GM12872 (cell line): ENCODE measurements around the gene GPC6.

Experiments
- CTCF ChIP-seq: IDR thresholded peaks from 3 replicates; pipeline ENCODE4 v1.5.1; 2011; ENCODE audit warnings: low read depth, mild to moderate bottlenecking, low read length, moderate library complexity; ENCODE audit not compliant: insufficient read depth

GPC6 gene

DNA sequence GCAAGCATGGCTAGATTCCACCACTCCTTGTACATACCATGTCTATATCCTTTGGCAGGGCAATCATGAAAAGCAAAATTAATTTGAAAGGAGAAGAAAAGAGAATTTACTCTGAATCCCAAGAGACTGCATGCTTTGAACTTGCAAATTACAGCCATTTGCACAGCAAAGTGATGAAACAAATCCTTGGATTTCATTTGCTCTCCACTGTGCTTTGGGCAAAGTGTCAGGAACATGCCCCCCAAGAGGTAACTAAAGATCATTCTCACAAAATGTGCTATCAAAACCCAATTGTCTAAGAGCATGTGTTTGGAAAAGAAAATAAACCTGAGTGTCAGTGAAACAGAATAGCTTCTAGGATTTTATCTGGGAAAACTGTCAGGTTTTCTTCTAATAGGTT lies 298.5 kb downstream of the GPC6 start:
- no peak for TF ChIP-seq CTCF

- no peak for TF ChIP-seq CTCF
Observed at GRCh38 chr13:93527748-93528297, 301.2 kb downstream of the GPC6 start.

DNA sequence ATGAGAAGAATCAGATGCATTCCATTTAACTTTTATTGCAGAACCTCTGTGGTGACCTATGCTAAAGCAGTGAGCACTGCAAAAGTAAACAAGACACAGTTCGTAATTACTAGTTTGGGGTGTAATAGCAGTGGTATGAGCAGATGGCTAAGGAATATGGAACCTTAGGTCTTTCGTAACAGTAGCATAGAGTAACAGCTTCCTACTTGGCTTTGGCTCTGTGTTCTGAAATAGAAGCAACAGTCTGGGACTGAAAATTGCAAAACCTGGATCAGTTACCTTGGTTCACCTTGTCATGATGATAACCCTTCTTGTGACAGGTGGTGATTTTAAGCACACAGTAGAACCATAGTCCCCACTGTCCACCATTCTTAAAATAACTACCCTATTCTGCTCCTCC lies 303.4 kb downstream of the GPC6 start:
- TF ChIP-seq CTCF, result no peak

DNA sequence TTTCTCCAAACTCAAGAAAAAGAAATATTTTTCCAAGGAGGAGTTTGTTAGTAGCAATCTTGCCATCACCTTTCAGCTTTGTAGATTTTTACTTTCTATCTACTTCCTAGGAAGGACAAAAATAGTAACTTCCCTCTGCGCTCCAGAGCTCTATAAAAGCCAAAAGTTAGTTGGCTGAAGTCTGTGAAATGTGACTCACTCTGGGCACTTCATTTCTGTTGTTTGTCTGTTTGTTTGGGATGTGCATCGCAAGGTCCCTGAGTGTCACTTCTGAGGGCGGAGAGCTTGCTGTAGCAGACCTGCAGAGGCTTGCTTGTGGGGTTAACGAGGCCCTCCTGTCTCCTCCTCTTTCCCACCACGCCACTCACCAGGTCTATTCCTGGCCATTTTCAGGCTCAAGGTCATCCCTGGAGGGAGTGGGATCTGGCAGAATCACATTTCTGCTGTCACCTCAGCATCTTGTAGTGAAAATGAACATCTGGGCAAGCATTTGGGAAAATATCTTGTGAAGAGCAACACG lies 307.6 kb downstream of the GPC6 start:
- no peak for TF ChIP-seq CTCF

- no peak for TF ChIP-seq CTCF
Observed at GRCh38 chr13:93535251-93535650, 308.6 kb downstream of the GPC6 start.

DNA sequence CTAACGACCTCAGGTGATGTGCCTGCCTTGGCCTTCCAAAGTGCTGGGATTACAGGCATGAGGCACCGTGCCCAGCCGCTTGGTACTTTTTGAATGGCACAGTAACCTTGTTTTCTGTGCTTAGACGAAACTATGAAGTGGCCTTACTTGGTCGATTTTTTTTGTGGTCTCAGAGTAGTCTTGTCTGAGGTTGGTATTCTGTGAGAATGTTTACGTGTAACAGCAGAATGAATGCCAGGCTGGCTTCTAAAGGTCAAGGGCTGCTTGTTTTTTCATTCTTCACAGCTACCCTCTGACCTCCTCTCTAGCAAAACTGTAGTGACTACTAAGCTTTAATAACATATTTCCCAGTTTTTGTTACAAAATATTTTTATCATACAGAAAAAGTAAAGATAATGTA lies 313.3 kb downstream of the GPC6 start:
- no peak for TF ChIP-seq CTCF

- TF ChIP-seq CTCF, result no peak
Observed at GRCh38 chr13:93547886-93548285, 321.3 kb downstream of the GPC6 start.
